LNCAP (cell line): Measurements from ENCODE around the gene THY1.

ENCODE experiments used
- TF ChIP-seq, protein P1 (sequence below): fragments of 450-650 bp; IDR thresholded peaks from 2 replicates; pipeline ENCODE4 v1.5.1; 2017; ENCODE audit warnings: mild to moderate bottlenecking

THY1 gene

GRCh38 chr11:119460582-119460981 is 37.6 kb upstream of the THY1 start:
- TF ChIP-seq, protein P1, sequence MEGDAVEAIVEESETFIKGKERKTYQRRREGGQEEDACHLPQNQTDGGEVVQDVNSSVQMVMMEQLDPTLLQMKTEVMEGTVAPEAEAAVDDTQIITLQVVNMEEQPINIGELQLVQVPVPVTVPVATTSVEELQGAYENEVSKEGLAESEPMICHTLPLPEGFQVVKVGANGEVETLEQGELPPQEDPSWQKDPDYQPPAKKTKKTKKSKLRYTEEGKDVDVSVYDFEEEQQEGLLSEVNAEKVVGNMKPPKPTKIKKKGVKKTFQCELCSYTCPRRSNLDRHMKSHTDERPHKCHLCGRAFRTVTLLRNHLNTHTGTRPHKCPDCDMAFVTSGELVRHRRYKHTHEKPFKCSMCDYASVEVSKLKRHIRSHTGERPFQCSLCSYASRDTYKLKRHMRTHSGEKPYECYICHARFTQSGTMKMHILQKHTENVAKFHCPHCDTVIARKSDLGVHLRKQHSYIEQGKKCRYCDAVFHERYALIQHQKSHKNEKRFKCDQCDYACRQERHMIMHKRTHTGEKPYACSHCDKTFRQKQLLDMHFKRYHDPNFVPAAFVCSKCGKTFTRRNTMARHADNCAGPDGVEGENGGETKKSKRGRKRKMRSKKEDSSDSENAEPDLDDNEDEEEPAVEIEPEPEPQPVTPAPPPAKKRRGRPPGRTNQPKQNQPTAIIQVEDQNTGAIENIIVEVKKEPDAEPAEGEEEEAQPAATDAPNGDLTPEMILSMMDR: no peak

DNA sequence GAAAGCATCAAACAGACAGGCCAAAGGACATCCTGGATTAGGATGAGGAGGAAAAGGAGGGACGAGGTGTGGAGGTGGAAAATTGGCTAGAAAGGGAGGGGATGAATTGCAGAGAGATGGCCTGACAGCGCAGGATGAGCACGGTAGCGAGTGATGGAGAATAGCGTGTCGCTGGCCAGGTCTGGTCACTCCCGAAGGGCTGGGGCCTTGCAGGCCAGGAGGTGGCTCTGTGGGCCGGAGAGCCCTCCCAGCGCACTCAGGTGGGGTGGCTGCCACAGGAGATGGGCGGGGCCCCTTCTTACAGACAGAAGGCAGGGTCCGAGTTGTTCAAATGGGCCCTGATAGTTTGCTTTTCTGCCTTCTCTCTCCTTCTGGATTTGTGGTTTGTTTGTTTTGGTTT is 37.1 kb upstream of the THY1 start:
- TF ChIP-seq, protein P1: no peak

- TF ChIP-seq, protein P1: no peak
Observed at GRCh38 chr11:119459293-119459976, 36.5 kb upstream of the THY1 start.

DNA sequence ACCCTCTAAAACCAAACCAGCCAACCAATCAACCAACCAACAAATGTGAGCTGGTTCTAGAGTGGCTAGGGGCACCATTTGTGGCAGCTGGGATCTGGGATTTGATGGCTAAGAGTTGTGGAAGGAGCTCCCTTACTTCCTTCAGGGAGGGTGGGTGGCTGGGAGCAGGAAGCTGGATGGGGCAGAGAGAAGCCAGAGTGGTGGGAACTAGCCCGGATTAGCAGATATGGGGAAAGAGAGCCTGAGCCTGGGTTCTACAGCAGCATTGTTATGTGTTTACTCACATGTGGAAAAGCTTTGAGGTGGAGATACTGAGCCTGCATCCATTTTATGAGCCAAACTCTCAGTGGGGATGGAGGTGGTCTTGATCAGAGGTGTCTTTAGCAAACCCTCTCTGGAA is 30.9 kb upstream of the THY1 start:
- TF ChIP-seq, protein P1: no peak

GRCh38 chr11:119450590-119451326 is 27.8 kb upstream of the THY1 start:
- TF ChIP-seq, protein P1: no peak

- TF ChIP-seq, protein P1: no peak
Observed at GRCh38 chr11:119449498-119449897, 26.5 kb upstream of the THY1 start.

GRCh38 chr11:119448380-119448779 is 25.4 kb upstream of the THY1 start:
- TF ChIP-seq, protein P1: no peak
